ENCODE data around the gene PPM1F.

DNA sequence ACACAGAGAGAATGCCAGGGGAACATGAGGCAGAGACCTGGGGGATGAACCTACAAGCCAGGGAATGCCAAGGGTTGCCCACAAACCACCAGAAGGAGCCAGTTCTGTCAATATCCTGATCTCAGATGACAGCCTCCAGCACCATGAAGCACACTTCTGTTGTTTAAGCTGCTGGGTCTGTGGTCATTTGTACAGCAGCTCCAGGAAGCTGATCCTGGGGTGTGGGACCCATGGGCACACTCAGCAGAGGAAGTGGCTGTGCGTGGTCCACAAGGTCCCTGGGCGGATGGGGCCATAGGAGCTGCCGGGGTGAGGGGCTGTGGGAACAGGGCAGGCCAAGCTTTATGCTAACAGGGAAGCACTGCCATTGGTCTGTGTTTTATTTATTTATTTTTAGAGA lies 12.1 kb downstream of the PPM1F start:
- TF ChIP-seq, protein P1, sequence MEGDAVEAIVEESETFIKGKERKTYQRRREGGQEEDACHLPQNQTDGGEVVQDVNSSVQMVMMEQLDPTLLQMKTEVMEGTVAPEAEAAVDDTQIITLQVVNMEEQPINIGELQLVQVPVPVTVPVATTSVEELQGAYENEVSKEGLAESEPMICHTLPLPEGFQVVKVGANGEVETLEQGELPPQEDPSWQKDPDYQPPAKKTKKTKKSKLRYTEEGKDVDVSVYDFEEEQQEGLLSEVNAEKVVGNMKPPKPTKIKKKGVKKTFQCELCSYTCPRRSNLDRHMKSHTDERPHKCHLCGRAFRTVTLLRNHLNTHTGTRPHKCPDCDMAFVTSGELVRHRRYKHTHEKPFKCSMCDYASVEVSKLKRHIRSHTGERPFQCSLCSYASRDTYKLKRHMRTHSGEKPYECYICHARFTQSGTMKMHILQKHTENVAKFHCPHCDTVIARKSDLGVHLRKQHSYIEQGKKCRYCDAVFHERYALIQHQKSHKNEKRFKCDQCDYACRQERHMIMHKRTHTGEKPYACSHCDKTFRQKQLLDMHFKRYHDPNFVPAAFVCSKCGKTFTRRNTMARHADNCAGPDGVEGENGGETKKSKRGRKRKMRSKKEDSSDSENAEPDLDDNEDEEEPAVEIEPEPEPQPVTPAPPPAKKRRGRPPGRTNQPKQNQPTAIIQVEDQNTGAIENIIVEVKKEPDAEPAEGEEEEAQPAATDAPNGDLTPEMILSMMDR (conservative IDR thresholded peaks at IDR 0.05 in 1 of 2, IDR thresholded peaks at IDR 0.05 in 1 of 2; ENCODE audit: low read depth in 1 of 2, low read length in 2 of 2): no peak
- no peak for TF ChIP-seq EZH2 (IDR thresholded peaks at IDR 0.05; ENCODE audit: low read length, missing control alignments)
